B cell (primary cell): Measurements from ENCODE around the gene ESRRB. TPM values are rescaled to one million over a fixed set of nuclear protein-coding genes. Genes with fewer than 3 reads are reported as not detected.

Experiments used
- ATAC-seq: fragments of 200-7000 bp; cut with Tn5 transposase; one replicate; pipeline ENCODE4 v1.10.0; 2021; ENCODE audit warnings: low read depth, mild to moderate bottlenecking, moderate number of reproducible peaks, moderate library complexity
- CTCF ChIA-PET: fragments of 350-600 bp; sonication (Branson Sonifier 250); formaldehyde crosslinking; loops from one replicate; lab custom pipeline; 2021; ENCODE audit warnings: antibody characterized with exemption, inconsistent platforms; lab: Charles Lee
- POLR2A ChIA-PET: fragments of 350-600 bp; sonication (Branson Sonifier 250); formaldehyde crosslinking; loops from one replicate; lab custom pipeline; 2021; ENCODE audit warnings: antibody characterized with exemption; lab: Charles Lee
- DNase-seq: peaks from one replicate; pipeline ENCODE4 v3.0.0; 2013
- H2AFZ ChIP-seq: 2 replicates; pipeline ENCODE4 v1.6.1; 2012; ENCODE audit warnings: mild to moderate bottlenecking, low read depth, low read length; ENCODE audit not compliant: insufficient read depth, poor library complexity, severe bottlenecking
- H3K27ac ChIP-seq, 2 donors: 1 replicate in 1 of 2; 2 replicates in 1 of 2; pipeline ENCODE4 v1.5.1; 2012 to 2013; ENCODE audit warnings: low read length in 2 of 2, mild to moderate bottlenecking in 2 of 2, moderate library complexity in 1 of 2
- H3K27me3 ChIP-seq, 4 experiments: fragments of 200-600 bp in 1 of 4; sonication (generic) in 1 of 4; replicated peaks in 1 of 4; 1 replicate in 2 of 4; 2 replicates in 2 of 4; pipeline versions ENCODE4 v1.6.1 to v1.7.0; 2013 to 2016; ENCODE audit warnings: low read length in 3 of 4, mild to moderate bottlenecking in 2 of 4, mixed read lengths in 1 of 4, moderate library complexity in 1 of 4; ENCODE audit not compliant: insufficient read depth in 4 of 4, control insufficient read depth in 3 of 4; ENCODE audit errors: control extremely low read depth in 1 of 4
- H3K36me3 ChIP-seq, 2 experiments: replicated peaks in 1 of 2; 1 replicate in 1 of 2; 2 replicates in 1 of 2; pipeline versions ENCODE4 v1.6.1 to v1.7.1; 2013; ENCODE audit warnings: low read length in 1 of 2; ENCODE audit not compliant: insufficient read depth in 2 of 2, control insufficient read depth in 1 of 2; ENCODE audit errors: control extremely low read depth in 1 of 2, extremely low read depth in 1 of 2
- H3K4me1 ChIP-seq, 2 donors: fragments of 200-600 bp in 1 of 2; sonication (generic) in 1 of 2; 1 replicate in 1 of 2; 2 replicates in 1 of 2; pipeline versions ENCODE4 v1.5.1 to v1.6.1; 2013 to 2017; ENCODE audit warnings: low read length in 2 of 2; ENCODE audit not compliant: control insufficient read depth in 2 of 2, insufficient read depth in 2 of 2
- H3K4me2 ChIP-seq: replicated peaks from 2 replicates; pipeline ENCODE3; 2012; ENCODE audit warnings: mild to moderate bottlenecking, low read depth, low read length; ENCODE audit not compliant: poor library complexity, severe bottlenecking
- H3K4me3 ChIP-seq, 5 experiments: fragments of 200-600 bp in 1 of 5; sonication (generic) in 1 of 5; 1 replicate in 3 of 5; 2 replicates in 2 of 5; pipeline versions ENCODE4 v1.5.1 to v1.7.0; 2011 to 2016; ENCODE audit warnings: low read length in 4 of 5, mild to moderate bottlenecking in 4 of 5, low read depth in 2 of 5, control low read depth in 1 of 5, moderate library complexity in 1 of 5; ENCODE audit not compliant: insufficient read depth in 1 of 5; ENCODE audit errors: control extremely low read depth in 1 of 5, extremely low read depth in 1 of 5
- H3K79me2 ChIP-seq: fragments of 200-600 bp; sonication (generic); one replicate; pipeline ENCODE4 v1.6.0; 2016; ENCODE audit warnings: low read length; ENCODE audit not compliant: control insufficient read depth, insufficient read depth
- H3K9ac ChIP-seq: fragments of 200-600 bp; sonication (generic); 2 replicates; pipeline ENCODE4 v1.6.1; 2017; ENCODE audit warnings: mild to moderate bottlenecking, low read length, moderate library complexity
- H3K9me3 ChIP-seq, 3 donors: one replicate each; pipeline versions ENCODE4 v1.6.1 to v1.7.1; 2013; ENCODE audit warnings: low read length in 2 of 3; ENCODE audit not compliant: control insufficient read depth in 2 of 3, insufficient read depth in 1 of 3; ENCODE audit errors: control extremely low read depth in 1 of 3
- H4K20me1 ChIP-seq: 2 replicates; pipeline ENCODE4 v1.6.0; 2012; ENCODE audit warnings: mild to moderate bottlenecking, low read length; ENCODE audit not compliant: insufficient read depth, control insufficient read depth, poor library complexity, severe bottlenecking
- H3K27ac Mint-ChIP-seq: one replicate; pipeline ENCODE4 v1.8.0; 2021; ENCODE audit warnings: mixed read lengths
- H3K27me3 Mint-ChIP-seq: one replicate; pipeline ENCODE4 v1.8.0; 2021; ENCODE audit warnings: mixed read lengths
- H3K4me1 Mint-ChIP-seq: one replicate; pipeline ENCODE4 v1.8.0; 2021; ENCODE audit warnings: mixed read lengths
- H3K4me3 Mint-ChIP-seq: one replicate; pipeline ENCODE4 v1.8.0; 2021; ENCODE audit warnings: mixed read lengths
- H3K9me3 Mint-ChIP-seq: one replicate; pipeline ENCODE4 v1.8.0; 2022; ENCODE audit warnings: mixed read lengths; ENCODE audit not compliant: insufficient read depth
- EZH2 ChIP-seq: IDR thresholded peaks from 2 replicates; pipeline ENCODE4 v1.6.1; 2012; ENCODE audit warnings: borderline replicate concordance, low read depth, mild to moderate bottlenecking, moderate library complexity, low read length; ENCODE audit not compliant: insufficient read depth, poor library complexity, severe bottlenecking
- WGBS: methylation state at CpG from one replicate; pipeline ENCODE4 v1.1.5; 2013; ENCODE audit warnings: missing lambda C conversion rate; ENCODE audit not compliant: insufficient coverage; 5-methylcytosine and 5-hydroxymethylcytosine counted together
- intact Hi-C: fragments of 100-400 bp; cut with micrococcal nuclease; formaldehyde crosslinking; loops from one replicate; pipeline ENCODE4 v1.10.0; 2022
- polyA plus RNA-seq: library from polyadenylated mRNA; depleted of rRNA; stranded (reverse); fragments of >200 nt; gene quantifications from 2 replicates; pipeline ENCODE4 v1.2.3, GENCODE V29; 2012
- total RNA-seq, 2 donors: library from RNA; stranded (reverse); fragments of 120-200 nt in 1 of 2; gene quantifications; 1 replicate in 1 of 2; 2 replicates in 1 of 2; pipeline versions ENCODE4 v1.2.3 to v1.2.4, GENCODE V29; 2013 to 2022
- TF ChIP-seq, protein P1 (sequence below): fragments of 200-600 bp; IDR thresholded peaks from one replicate; pipeline ENCODE4 v1.8.0; 2022; ENCODE audit warnings: antibody characterized with exemption, mild to moderate bottlenecking

Gene ESRRB
- total and polyA plus RNA-seq, 2 donors (not counting 1 experiment from before 2014, with no cell fraction given): 0.13 TPM; not detected in 1

DNA sequence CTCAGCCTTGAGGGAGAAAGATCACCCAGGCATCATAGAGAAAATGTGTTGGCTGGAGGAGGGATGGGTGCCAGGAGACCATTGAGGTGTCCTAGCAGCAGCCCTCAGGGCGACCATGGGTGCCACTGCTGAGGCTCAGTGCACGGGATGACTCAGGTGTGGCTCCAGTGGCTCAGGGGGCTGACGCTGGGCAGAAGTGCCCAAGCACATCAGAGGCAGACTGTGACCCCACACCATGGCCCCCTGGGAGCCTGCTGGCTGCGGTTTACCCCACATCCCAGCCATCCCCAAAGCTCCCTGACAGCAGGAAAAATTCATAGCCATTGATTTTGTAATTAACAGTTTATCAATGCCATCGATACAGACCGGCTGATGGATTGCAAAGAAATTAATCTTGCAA, 120.7 kb downstream of the ESRRB start:
- DNase-seq: no peak
- Histone ChIP-seq H3K4me2 (no peak overlapping the region), H3K4me3 (no peak overlapping the region), H2AFZ (no peak overlapping the region), H3K9ac (no peak overlapping the region), H3K36me3 (no peaks in the 10 kb centered on the region), H3K27me3 (no peaks in the 10 kb centered on the region), H3K9me3 (no peaks in the 10 kb centered on the region), H3K4me1 (no peaks in the 10 kb centered on the region), H3K27ac (no peak overlapping the region), H3K79me2 (no peaks in the 10 kb centered on the region), H4K20me1 (no peaks in the 10 kb centered on the region)
- H3K4me1 Mint-ChIP-seq: no peaks in the 10 kb centered on the region
- 84% methylated on average over 4 of the region's 6 CpGs for WGBS
- no peak overlapping the region for H3K27ac Mint-ChIP-seq
- intact Hi-C loops: no loop called here
- no peak overlapping the region for H3K4me3 Mint-ChIP-seq
- CTCF ChIA-PET: no interaction called here
- no peak for ATAC-seq
- POLR2A ChIA-PET: no interaction called here
- H3K27me3 Mint-ChIP-seq: peaks cover 5% of the 10 kb centered on the region
- H3K9me3 Mint-ChIP-seq: no peaks in the 10 kb centered on the region
- TF ChIP-seq EZH2: no peak
- TF ChIP-seq, protein P1, sequence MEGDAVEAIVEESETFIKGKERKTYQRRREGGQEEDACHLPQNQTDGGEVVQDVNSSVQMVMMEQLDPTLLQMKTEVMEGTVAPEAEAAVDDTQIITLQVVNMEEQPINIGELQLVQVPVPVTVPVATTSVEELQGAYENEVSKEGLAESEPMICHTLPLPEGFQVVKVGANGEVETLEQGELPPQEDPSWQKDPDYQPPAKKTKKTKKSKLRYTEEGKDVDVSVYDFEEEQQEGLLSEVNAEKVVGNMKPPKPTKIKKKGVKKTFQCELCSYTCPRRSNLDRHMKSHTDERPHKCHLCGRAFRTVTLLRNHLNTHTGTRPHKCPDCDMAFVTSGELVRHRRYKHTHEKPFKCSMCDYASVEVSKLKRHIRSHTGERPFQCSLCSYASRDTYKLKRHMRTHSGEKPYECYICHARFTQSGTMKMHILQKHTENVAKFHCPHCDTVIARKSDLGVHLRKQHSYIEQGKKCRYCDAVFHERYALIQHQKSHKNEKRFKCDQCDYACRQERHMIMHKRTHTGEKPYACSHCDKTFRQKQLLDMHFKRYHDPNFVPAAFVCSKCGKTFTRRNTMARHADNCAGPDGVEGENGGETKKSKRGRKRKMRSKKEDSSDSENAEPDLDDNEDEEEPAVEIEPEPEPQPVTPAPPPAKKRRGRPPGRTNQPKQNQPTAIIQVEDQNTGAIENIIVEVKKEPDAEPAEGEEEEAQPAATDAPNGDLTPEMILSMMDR: no peak

GRCh38 chr14:76497550-76498462, 121.9 kb downstream of the ESRRB start:
- DNase-seq (no peak), ATAC-seq (no peak)
- Histone ChIP-seq H3K9ac (no peak overlapping the region), H3K27me3 (peaks cover 0 to 4% (median 0%) of the 10 kb centered on the region in 4 experiments), H3K79me2 (no peaks in the 10 kb centered on the region), H3K4me2 (no peak overlapping the region), H2AFZ (no peak overlapping the region), H3K36me3 (no peaks in the 10 kb centered on the region), H3K4me1 (no peaks in the 10 kb centered on the region), H3K27ac (no peak overlapping the region), H4K20me1 (no peaks in the 10 kb centered on the region), H3K9me3 (no peaks in the 10 kb centered on the region), H3K4me3 (no peak overlapping the region)
- peaks cover 5% of the 10 kb centered on the region for H3K27me3 Mint-ChIP-seq
- no peaks in the 10 kb centered on the region for H3K9me3 Mint-ChIP-seq
- no peaks in the 10 kb centered on the region for H3K4me1 Mint-ChIP-seq
- TF ChIP-seq, protein P1: no peak
- no peak for TF ChIP-seq EZH2
- ChIA-PET POLR2A (no interaction called here), CTCF (no interaction called here)
- intact Hi-C loops: no loop called here
- H3K4me3 Mint-ChIP-seq: no peak overlapping the region
- no peak overlapping the region for H3K27ac Mint-ChIP-seq
- 82% methylated on average over 13 of the region's 19 CpGs for WGBS
